ENCODE measurements around the gene EPAS1.
"Not testable (repeated sequence)": the region's sequence is repeated elsewhere in the genome, so short reads cannot be mapped to it uniquely, and the experiment has no call there.

The EPAS1 gene

GRCh38 chr2:46384457-46384815 lies 87.2 kb downstream of the EPAS1 start:
- TF ChIP-seq POLR2A (IDR thresholded peaks at IDR 0.05; ENCODE audit: low read depth, low read length), result no peak
- no peak for DNase-seq (ENCODE audit: insufficient read length, low spot score)
- FAIRE-seq, result no peak

DNA sequence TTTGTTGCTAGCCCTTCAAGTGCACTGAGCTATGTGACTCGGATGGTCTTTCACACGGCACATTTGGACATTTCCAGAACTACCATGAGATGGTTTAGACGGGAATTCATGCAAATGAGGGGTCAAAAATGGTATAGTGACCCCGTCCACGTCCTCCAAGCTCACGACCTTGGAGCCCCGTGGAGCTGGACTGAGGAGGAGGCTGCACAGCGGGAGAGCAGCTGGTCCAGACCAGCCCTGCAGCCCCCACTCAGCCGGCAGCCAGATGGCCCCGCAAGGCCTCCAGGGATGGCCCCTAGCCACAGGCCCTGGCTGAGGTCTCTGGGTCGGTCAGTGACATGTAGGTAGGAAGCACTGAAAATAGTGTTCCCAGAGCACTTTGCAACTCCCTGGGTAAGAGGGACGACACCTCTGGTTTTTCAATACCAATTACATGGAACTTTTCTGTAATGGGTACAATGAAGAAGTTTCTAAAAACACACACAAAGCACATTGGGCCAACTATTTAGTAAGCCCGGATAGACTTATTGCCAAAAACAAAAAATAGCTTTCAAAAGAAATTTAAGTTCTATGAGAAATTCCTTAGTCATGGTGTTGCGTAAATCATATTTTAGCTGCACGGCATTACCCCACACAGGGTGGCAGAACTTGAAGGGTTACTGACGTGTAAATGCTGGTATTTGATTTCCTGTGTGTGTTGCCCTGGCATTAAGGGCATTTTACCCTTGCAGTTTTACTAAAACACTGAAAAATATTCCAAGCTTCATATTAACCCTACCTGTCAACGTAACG lies 88.8 kb downstream of the EPAS1 start:
- FAIRE-seq (no peak), DNase-seq (ENCODE audit: insufficient read length, low spot score) (no peak)
- TF ChIP-seq POLR2A (IDR thresholded peaks at IDR 0.05; ENCODE audit: low read depth, low read length), result no peak

DNA sequence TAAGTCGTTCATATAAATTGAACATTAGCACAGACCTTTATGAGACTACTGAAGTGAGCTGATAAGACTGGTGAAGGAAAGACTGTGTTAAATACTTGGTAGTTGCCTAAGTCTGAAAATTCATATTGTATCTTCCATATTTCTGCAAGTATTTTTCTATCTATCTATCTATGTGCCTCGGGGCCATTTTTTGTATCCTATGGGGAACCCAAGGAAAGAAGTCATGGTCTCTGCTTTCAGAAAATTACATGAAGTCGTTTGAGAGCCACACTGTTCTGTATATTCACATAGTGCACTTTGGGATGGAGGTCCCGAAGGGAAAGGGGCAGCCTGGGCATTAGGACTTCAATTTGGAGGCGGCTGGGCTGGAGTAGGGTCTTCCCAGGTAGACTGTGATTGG lies 89.6 kb downstream of the EPAS1 start:
- FAIRE-seq (no peak), DNase-seq (ENCODE audit: insufficient read length, low spot score) (no peak)
- TF ChIP-seq POLR2A (IDR thresholded peaks at IDR 0.05; ENCODE audit: low read depth, low read length), result no peak

DNA sequence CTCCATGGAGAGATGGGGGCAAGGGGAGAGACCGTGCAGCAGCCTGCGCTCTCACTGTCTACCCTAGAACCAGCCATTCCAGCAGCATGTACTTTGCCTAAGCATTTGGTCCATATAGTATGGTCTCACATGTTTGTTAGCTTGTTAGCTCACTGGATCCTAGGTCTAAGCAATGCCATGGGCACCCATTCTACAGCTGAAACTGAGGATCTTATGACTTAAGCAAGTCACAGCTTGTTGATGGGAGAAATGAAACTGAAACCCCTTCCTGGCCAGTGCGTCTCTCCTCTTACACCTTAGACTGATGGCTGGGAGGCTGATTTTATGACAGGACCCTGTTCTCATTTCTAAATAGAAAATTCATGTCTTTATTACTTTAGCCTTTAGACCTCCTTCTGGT lies 90.1 kb downstream of the EPAS1 start:
- FAIRE-seq (no peak), DNase-seq (ENCODE audit: insufficient read length, low spot score) (no peak)
- no peak for TF ChIP-seq POLR2A (IDR thresholded peaks at IDR 0.05; ENCODE audit: low read depth, low read length)

DNA sequence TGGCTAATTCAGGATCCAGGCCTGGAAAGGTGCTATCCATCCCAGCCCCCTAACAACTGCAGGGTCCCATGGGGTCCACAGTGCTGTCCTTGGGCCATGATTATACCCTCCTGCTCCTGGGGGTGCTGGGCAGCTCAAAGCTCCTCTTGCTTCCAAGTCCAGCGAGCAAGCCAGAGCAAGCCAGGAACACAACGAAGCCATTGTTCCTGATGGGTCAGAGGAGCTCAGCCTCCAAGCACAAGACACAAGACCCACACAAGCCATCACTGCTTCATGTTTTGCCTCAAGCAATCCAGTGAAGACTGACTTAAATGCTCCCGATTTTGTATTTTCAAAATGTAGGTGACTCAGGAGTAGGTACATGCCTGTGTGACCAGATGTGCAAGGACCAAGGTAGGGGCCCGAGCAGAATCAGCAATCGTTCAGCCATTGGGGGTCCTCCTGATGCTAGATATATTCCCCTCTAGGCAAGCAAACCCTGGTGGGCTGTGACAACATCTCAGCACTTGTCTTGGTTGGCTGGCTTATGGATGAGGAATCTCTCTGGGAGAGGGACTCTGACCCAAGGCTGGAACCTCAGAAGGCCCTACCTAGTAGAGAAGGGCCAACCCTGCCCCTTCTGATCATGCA lies 90.8 kb downstream of the EPAS1 start:
- DNase-seq (ENCODE audit: insufficient read length, low spot score), result no peak
- no peak for TF ChIP-seq POLR2A (IDR thresholded peaks at IDR 0.05; ENCODE audit: low read depth, low read length)
- FAIRE-seq, result no peak

GRCh38 chr2:46388881-46389280 lies 91.7 kb downstream of the EPAS1 start:
- DNase-seq (ENCODE audit: insufficient read length, low spot score), result no peak
- TF ChIP-seq POLR2A (IDR thresholded peaks at IDR 0.05; ENCODE audit: low read depth, low read length), result no peak
- FAIRE-seq, result no peak

GRCh38 chr2:46389417-46389916 lies 92.3 kb downstream of the EPAS1 start:
- TF ChIP-seq POLR2A (IDR thresholded peaks at IDR 0.05; ENCODE audit: low read depth, low read length), result no peak
- no peak for FAIRE-seq
- no peak for DNase-seq (ENCODE audit: insufficient read length, low spot score)

DNA sequence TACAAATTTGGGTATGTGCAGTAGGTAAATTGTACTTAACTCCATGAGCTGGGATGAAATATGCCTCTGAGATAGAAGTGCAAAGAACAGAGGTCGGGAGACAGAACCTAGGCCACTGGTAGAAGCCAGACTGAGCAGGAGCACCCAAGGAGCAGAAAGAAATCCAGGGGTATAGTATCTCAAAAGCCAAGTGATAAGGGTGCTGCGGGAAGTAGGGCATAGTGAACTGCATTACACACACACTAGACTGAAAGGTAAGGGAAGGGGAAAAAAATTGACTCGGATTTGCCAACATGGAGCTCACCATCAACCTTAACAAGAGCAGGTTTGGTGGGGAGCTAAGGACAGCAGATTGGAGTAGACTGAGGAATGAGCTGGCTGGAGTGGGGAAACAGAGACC lies 92.8 kb downstream of the EPAS1 start:
- FAIRE-seq (no peak), DNase-seq (ENCODE audit: insufficient read length, low spot score) (no peak)
- no peak for TF ChIP-seq POLR2A (IDR thresholded peaks at IDR 0.05; ENCODE audit: low read depth, low read length)

DNA sequence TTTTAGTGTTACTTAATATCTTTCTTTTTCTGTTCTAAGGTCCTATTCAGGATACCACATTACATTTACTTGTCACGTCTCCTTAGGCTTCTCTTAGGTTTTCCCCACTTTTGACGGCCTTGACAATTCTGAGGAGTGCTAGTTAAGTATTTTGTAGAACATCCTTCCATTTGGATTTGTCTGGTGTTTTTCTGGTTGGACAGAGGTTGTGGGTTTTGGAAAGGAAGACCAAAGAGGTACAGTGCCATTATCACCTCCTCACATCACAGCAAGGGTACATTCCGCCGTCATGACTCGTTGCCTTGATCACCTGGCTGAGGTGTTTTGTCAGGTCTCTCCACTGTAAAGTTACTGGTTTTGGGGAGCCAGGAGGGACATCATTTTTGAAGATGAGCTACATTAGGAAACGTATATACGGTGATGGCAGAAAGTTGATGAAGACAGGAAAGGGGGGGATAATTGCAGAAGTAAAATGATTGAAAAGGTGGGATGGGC lies 93.7 kb downstream of the EPAS1 start:
- no peak for TF ChIP-seq POLR2A (IDR thresholded peaks at IDR 0.05; ENCODE audit: low read depth, low read length)
- no peak for DNase-seq (ENCODE audit: insufficient read length, low spot score)
- FAIRE-seq, result no peak

DNA sequence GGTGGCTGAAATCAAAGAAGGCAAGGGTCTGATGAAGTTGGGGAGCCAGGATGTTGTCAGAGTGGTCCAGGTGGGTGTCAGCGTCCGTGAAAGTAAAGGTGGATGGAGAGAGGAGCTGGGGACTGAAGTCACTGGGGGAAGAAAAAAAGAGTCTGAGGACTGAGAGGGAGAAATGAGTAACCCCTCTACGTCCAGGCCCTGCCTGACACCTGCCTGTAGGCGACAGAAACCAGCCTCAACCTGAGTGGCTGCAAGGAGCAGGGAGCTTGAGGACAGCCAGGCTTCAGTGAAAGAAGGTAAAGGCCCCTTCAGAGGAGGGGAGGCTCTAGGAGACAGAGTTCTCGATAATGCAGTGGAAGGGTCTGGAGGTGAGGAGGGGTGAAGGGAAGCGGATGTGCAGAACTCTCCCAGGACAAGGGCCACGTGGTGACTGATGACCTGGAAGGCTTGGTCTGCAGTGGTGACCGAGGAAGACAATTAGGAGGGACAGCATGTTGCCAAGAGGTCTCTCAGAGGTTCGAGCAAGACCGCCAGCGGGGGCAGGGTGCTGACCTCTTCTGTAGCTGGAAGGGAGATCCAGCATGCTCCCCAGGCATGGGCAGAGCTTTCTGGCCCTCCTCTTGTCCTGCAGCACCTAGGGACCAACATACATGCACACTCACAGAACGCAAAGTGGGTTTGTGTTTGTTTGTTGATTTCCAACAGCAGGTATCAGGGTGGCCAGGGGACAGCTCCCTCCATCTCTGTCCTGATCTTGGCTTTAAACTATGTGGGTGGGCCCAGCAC lies 95.5 kb downstream of the EPAS1 start:
- no peak for TF ChIP-seq POLR2A (IDR thresholded peaks at IDR 0.05; ENCODE audit: low read depth, low read length)
- no peak for DNase-seq (ENCODE audit: insufficient read length, low spot score)
- no peak for FAIRE-seq

DNA sequence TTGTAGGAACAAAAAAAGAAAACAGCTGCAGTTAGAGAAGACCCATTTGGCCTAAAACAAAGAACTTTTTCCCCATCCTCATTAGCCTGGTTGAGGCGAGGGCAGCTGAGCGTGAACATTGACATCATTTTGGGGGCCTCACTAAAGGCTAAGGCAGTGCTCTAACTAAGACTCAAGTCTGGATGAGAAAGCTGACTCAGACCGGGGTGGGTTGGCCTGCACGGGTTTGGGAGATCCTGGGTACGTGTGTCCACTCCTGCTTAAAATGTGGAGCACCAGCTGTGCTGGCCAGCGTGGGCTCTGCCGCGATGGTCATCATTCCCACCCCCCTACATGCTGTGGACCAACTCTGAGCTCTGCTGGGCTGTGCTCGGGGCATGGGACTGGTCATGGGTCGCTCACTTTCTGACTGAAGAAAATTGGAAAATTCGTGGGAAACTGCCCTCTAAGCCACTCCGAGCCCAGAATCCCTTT lies 96.2 kb downstream of the EPAS1 start:
- DNase-seq (ENCODE audit: insufficient read length, low spot score) (no peak), FAIRE-seq (no peak)
- no peak for TF ChIP-seq POLR2A (IDR thresholded peaks at IDR 0.05; ENCODE audit: low read depth, low read length)

- no peak for FAIRE-seq
- TF ChIP-seq POLR2A (IDR thresholded peaks at IDR 0.05; ENCODE audit: low read depth, low read length), result no peak
- DNase-seq (ENCODE audit: insufficient read length, low spot score), result no peak
Measured at GRCh38 chr2:46393865-46394264, 96.7 kb downstream of the EPAS1 start.

DNA sequence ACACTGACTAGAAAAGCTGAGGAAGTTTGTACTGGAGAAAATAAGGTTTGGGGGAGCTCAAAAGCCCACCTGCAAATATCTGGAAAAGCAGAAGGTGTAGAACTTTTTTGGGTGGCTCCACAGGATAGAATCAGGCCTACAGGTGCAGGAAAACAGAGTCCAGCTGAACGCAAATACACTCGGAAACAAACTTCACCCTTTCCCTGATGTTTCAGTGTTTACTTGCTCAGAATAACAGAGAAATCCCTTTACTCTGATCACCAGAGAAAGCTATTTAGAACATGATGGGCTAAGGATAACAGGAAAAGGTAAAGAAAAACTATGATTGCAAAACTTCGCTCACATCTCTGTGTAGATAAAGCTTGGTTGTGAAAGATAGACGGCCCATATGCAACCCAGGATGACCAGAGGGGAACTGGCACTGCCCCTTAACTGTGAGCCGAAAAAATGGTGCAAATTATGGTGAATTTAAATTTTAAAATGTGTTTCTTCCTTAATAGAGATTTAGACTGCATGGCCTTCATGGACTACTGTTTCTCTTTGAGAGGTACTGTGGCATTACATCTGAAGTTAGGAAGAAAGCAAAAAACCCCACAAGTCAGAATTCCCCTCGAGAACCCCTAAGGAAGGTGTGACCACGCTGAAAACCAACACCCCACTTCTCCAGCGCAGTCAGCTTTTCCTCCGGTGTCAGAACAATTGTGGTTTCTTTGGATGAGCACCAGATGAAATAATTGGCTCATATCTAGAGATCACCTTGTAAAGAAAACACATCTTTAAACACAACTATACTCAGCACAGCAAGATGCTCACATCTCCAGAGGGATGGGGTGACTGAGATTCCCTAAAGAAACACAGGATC lies 97.7 kb downstream of the EPAS1 start:
- TF ChIP-seq POLR2A (IDR thresholded peaks at IDR 0.05; ENCODE audit: low read depth, low read length), result no peak
- no peak for FAIRE-seq
- DNase-seq (ENCODE audit: insufficient read length, low spot score), result no peak

DNA sequence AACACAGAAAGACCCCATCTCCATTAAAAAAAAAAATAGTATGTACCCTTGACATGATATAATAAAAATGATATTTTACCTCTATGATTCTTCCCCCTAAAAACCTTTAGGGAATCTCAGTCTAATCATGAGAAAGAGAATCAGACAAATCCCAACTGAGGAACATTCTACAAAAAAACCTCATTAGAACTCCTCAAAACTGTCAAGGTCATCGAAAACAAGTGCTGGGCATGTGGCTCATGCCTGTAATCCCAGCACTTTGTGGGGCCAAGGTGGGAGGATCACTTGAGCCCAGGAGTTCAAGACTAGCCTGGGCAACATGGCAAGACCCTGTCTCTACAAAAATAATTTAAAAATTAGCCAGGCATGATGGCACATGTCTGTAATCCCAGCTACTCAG lies 98.5 kb downstream of the EPAS1 start:
- not testable (repeated sequence) for DNase-seq (ENCODE audit: insufficient read length, low spot score); FAIRE-seq
